K562 (cell line): Measurements from ENCODE around the gene DBH. TPM values are rescaled to one million over a fixed set of nuclear protein-coding genes. Genes with fewer than 3 reads are reported as not detected.

Experiments
- ATAC-seq: fragments of 200-7000 bp; cut with Tn5 transposase; 3 replicates; pipeline ENCODE4 v1.9.1; 2020; ENCODE audit warnings: moderate library complexity
- BruUV-seq: library from RNA; stranded (reverse); fragments of 400-500 nt; replicated peaks from 2 replicates; lab custom pipeline; 2021; lab: Mats Ljungman, UMichigan
- CTCF ChIA-PET: fragments of 300-600 bp; formaldehyde crosslinking; extraction: SDS; loops from one replicate; lab custom pipeline; 2021; ENCODE audit warnings: low intra/inter-chr PET ratio; lab: Yijun Ruan, JAX
- POLR2A ChIA-PET: fragments of 300-600, 350-650 bp; sonication (Branson Sonifier 250); formaldehyde crosslinking; extraction: SDS; loops from one replicate; lab custom pipeline; 2021; ENCODE audit warnings: antibody characterized with exemption, inconsistent platforms; lab: Yijun Ruan, JAX
- DNase-seq, 4 experiments: peaks; one replicate each; pipeline versions ENCODE4 v3.0.0 to v3.0.0-alpha.2; 2011 to 2018; ENCODE audit warnings: low spot score in 3 of 4, mixed read lengths in 3 of 4; ENCODE audit errors: extremely low read depth in 1 of 4
- FAIRE-seq: peaks from 2 replicates; lab custom pipeline; 2011; peaks lifted over from hg19 to GRCh38; lab: Jason Lieb, UNC
- H2AFZ ChIP-seq: 2 replicates; pipeline ENCODE4 v1.6.0; 2011; ENCODE audit warnings: low read depth, low read length, control low read depth, inconsistent platforms
- H3K27ac ChIP-seq: fragments of 200-600 bp; 3 replicates; pipeline ENCODE4 v1.8.0; 2011; ENCODE audit warnings: low read depth, mild to moderate bottlenecking, control low read depth, inconsistent platforms, low read length, moderate library complexity, mixed read lengths; ENCODE audit errors: extremely low read depth
- H3K27me3 ChIP-seq, 2 experiments: fragments of 300-600 bp in 1 of 2; 2 replicates in 1 of 2; 3 replicates in 1 of 2; pipeline versions ENCODE4 v1.6.0 to v1.8.0; 2011; ENCODE audit warnings: inconsistent platforms in 2 of 2, low read length in 2 of 2, mild to moderate bottlenecking in 1 of 2, mixed read lengths in 1 of 2, moderate library complexity in 1 of 2; ENCODE audit not compliant: control insufficient read depth in 2 of 2, insufficient read depth in 2 of 2
- H3K36me3 ChIP-seq: fragments of 300-600 bp; 3 replicates; pipeline ENCODE4 v1.8.0; 2011; ENCODE audit warnings: mild to moderate bottlenecking, low read length, inconsistent platforms; ENCODE audit not compliant: control insufficient read depth, insufficient read depth
- H3K4me1 ChIP-seq, 2 experiments: fragments of 200-600 bp in 1 of 2; replicated peaks in 1 of 2; 2 replicates in 1 of 2; 3 replicates in 1 of 2; pipeline versions ENCODE4 v1.5.1 to v1.8.0; 2011; ENCODE audit warnings: inconsistent platforms in 2 of 2, low read length in 2 of 2, mild to moderate bottlenecking in 1 of 2, mixed read lengths in 1 of 2, moderate library complexity in 1 of 2; ENCODE audit not compliant: control insufficient read depth in 2 of 2, insufficient read depth in 2 of 2
- H3K4me2 ChIP-seq: 2 replicates; pipeline ENCODE4 v1.6.1; 2011; ENCODE audit warnings: low read length, control low read depth, inconsistent platforms, mixed read lengths; ENCODE audit not compliant: insufficient read depth
- H3K4me3 ChIP-seq: fragments of 200-600 bp; sonication (generic), shearing (Covaris generic); 2 replicates; pipeline ENCODE4 v1.5.1; 2016; ENCODE audit warnings: control low read depth, inconsistent platforms
- H3K79me2 ChIP-seq: fragments of 200-600 bp; 3 replicates; pipeline ENCODE4 v1.8.0; 2011; ENCODE audit warnings: low read length, inconsistent platforms; ENCODE audit not compliant: control insufficient read depth, insufficient read depth
- H3K9ac ChIP-seq, 2 experiments: 2 replicates each; pipeline versions ENCODE4 v1.6.0 to v1.6.1; 2011; ENCODE audit warnings: low read depth in 2 of 2, low read length in 2 of 2, control low read depth in 1 of 2, inconsistent platforms in 1 of 2, mild to moderate bottlenecking in 1 of 2, mixed read lengths in 1 of 2; ENCODE audit not compliant: insufficient read depth in 1 of 2
- H3K9me1 ChIP-seq: one replicate; pipeline ENCODE4 v1.6.0; 2011; ENCODE audit warnings: inconsistent platforms, mild to moderate bottlenecking, low read length, moderate library complexity; ENCODE audit not compliant: control insufficient read depth, insufficient read depth
- H3K9me3 ChIP-seq: replicated peaks from 2 replicates; pipeline ENCODE4 v1.5.1; 2011; ENCODE audit warnings: low read depth, low read length, inconsistent platforms; ENCODE audit not compliant: control insufficient read depth, insufficient read depth
- H4K20me1 ChIP-seq: replicated peaks from 2 replicates; pipeline ENCODE4 v1.6.1; 2011; ENCODE audit warnings: low read length, inconsistent platforms, mixed read lengths; ENCODE audit not compliant: control insufficient read depth, insufficient read depth
- CBFA2T2 ChIP-seq: fragments of 450-650 bp; conservative IDR thresholded peaks from 2 replicates; pipeline ENCODE4 v1.6.1; 2017; ENCODE audit warnings: mild to moderate bottlenecking
- DACH1 ChIP-seq: fragments of 450-650 bp; IDR thresholded peaks from 2 replicates; pipeline ENCODE4 v1.6.1; 2018; ENCODE audit not compliant: partially characterized antibody
- EP400 ChIP-seq: fragments of 450-650 bp; IDR thresholded peaks from 2 replicates; pipeline ENCODE4 v1.6.1; 2017; ENCODE audit warnings: antibody characterized with exemption, mild to moderate bottlenecking, moderate library complexity
- HEY1 ChIP-seq: fragments of 250-450 bp; sonication (Bioruptor Pico); IDR thresholded peaks from 2 replicates; pipeline ENCODE4 v1.5.0; 2020; ENCODE audit warnings: mild to moderate bottlenecking, moderate library complexity, borderline replicate concordance
- LEF1 ChIP-seq: fragments of 450-650 bp; IDR thresholded peaks from 2 replicates; pipeline ENCODE4 v1.6.1; 2016; ENCODE audit warnings: mild to moderate bottlenecking
- MTA2 ChIP-seq: fragments of 450-650 bp; IDR thresholded peaks from 2 replicates; pipeline ENCODE4 v1.6.1; 2016; ENCODE audit warnings: low read depth
- NFE2 ChIP-seq: IDR thresholded peaks from 2 replicates; pipeline ENCODE4 v1.6.1; 2014; ENCODE audit warnings: antibody characterized with exemption, low read depth
- SIRT6 ChIP-seq: IDR thresholded peaks from one replicate; pipeline ENCODE4 v1.6.1; 2012; ENCODE audit warnings: low read depth, mild to moderate bottlenecking, control low read depth, inconsistent platforms, low read length, moderate library complexity
- SMARCA5 ChIP-seq: fragments of 450-650 bp; IDR thresholded peaks from 2 replicates; pipeline ENCODE4 v1.6.1; 2016
- TEAD4 ChIP-seq, 2 experiments: sonication (generic) in 1 of 2; formaldehyde crosslinking in 1 of 2; IDR thresholded peaks; 2 replicates each; pipeline versions ENCODE4 v1.6.1 to v1.8.0; 2012 to 2022; ENCODE audit warnings: borderline replicate concordance in 1 of 2, inconsistent platforms in 1 of 2, low read length in 1 of 2, mild to moderate bottlenecking in 1 of 2, missing genetic modification reagents in 1 of 2
- TRIM28 ChIP-seq: fragments of 450-650 bp; IDR thresholded peaks from 2 replicates; pipeline ENCODE4 v1.6.1; 2017
- ZEB2 ChIP-seq: fragments of 450-650 bp; IDR thresholded peaks from 2 replicates; pipeline ENCODE4 v1.6.1; 2016
- ZNF436 ChIP-seq: fragments of 250-450, 450-650 bp; sonication (Bioruptor Pico); formaldehyde crosslinking; IDR thresholded peaks from 2 replicates; pipeline ENCODE4 v1.7.0; 2020; ENCODE audit warnings: mild to moderate bottlenecking
- WGBS: fragments of 100-300 bp; shearing (Covaris generic); methylation state at CpG from one replicate; pipeline ENCODE4 v1.1.6; 2016; ENCODE audit warnings: low coverage, mixed read lengths; ENCODE audit not compliant: insufficient coverage; ENCODE audit errors: missing lambda C conversion rate; 5-methylcytosine and 5-hydroxymethylcytosine counted together
- in situ Hi-C: fragments of 300-500 bp; cut with MboI; formaldehyde crosslinking; loops from 4 replicates; pipeline ENCODE4 v1.15.0; 2018; ENCODE audit warnings: inconsistent platforms, mixed read lengths
- intact Hi-C: fragments of 100-400 bp; cut with micrococcal nuclease; formaldehyde crosslinking; loops from 2 replicates; pipeline ENCODE4 v1.14.2; 2022
- polyA plus RNA-seq, 8 experiments: library from polyadenylated mRNA; depleted of rRNA in 4 of 8; stranded (reverse) in 5 of 8; unstranded in 3 of 8; fragments of >200 nt; fragmentation: Nextera tagmentation in 2 of 8; fragmentation: Illumina TruSeq in 1 of 8; extraction: Ambion mirVana in 2 of 8; extraction: Trizol in 1 of 8; gene quantifications; 2 replicates each; pipeline versions ENCODE4 v1.2.1 to v1.2.3, GENCODE V29; 2011 to 2014; ENCODE audit warnings: inconsistent platforms in 1 of 8, missing spikeins in 1 of 8
- total RNA-seq, 7 experiments: library from RNA; depleted of rRNA in 6 of 7; stranded (reverse); fragments of >200 nt in 6 of 7; fragmentation: Illumina TruSeq in 2 of 7; extraction: Trizol in 2 of 7; gene quantifications; 2 replicates each; pipeline versions ENCODE4 v1.2.1 to v1.2.3, GENCODE V29; 2011 to 2021; ENCODE audit warnings: low replicate concordance in 1 of 7
- TF ChIP-seq, protein P1 (sequence below): sonication (generic); formaldehyde crosslinking; IDR thresholded peaks from 2 replicates; pipeline ENCODE4 v1.8.1; 2022; ENCODE audit warnings: missing genetic modification reagents
- TF ChIP-seq, protein P2 (sequence below): fragments of 450-650 bp; IDR thresholded peaks from 2 replicates; pipeline ENCODE4 v1.6.1; 2016; ENCODE audit warnings: mild to moderate bottlenecking

The DBH gene
- total and polyA plus RNA-seq, 9 of the 15 experiments (the other 6 are each of a cell fraction or from before 2014, with no cell fraction given) = not detected

DNA sequence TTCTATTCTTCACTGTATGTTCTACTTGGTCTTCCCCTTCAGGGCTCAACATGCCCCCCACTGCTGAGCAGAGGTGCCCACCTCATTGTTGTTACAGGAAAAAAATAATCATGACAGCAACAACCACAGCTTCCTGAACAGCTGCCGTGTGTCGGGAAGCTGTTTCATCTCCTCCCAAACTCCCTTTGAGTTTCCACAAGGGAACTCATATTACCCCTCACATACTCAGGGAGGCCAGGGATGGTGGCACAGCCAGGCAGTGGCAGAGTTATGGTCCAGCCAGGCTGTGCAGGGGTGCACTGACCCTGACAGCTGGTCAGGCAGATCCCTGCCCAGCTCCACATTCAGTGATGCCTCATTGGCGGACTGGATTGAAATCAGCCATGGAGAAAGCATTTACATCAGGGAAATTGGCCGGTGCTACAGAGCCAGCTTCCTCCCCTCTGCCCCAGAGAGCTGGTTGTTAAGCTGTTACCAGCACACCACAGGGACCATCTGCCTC, 64.7 kb downstream of the DBH start:
- Histone ChIP-seq H4K20me1 (no peaks in the 10 kb centered on the region), H3K4me3 (no peak overlapping the region), H3K27ac (no peak overlapping the region), H3K4me2 (no peak overlapping the region), H3K9me1 (no peaks in the 10 kb centered on the region), H2AFZ (no peak overlapping the region), H3K36me3 (no peaks in the 10 kb centered on the region), H3K27me3 (peaks cover 16 to 42% of the 10 kb centered on the region in 2 experiments), H3K4me1 (no peaks in the 10 kb centered on the region; a peak in 1 of 5 replicates), H3K9me3 (no peaks in the 10 kb centered on the region), H3K9ac (no peak overlapping the region), H3K79me2 (no peaks in the 10 kb centered on the region)
- DNase-seq (no peak), FAIRE-seq (no peak), ATAC-seq (no peak)
- POLR2A ChIA-PET = interaction anchor here (0.5 to 1.2 kb wide), 4 partner anchors 16 to 95 kb away, joined by 3 read pairs; no protein-coding TSS in a partner anchor
- BruUV-seq = no TSS peak
- no peak for TF ChIP-seq DACH1
- TF ChIP-seq LEF1 = no peak
- no peak for TF ChIP-seq SMARCA5
- TF ChIP-seq EP400 = no peak
- TF ChIP-seq MTA2 = no peak
- TF ChIP-seq SIRT6 = no peak
- no peak for TF ChIP-seq TRIM28
- TF ChIP-seq ZNF436 (CRISPR knock-in tag) = no peak
- TF ChIP-seq NFE2 = no peak
- TF ChIP-seq TEAD4 (IDR thresholded peaks at IDR 0.05; ENCODE audit: low read length) = no peak
- no peak for TF ChIP-seq TEAD4 (CRISPR knock-in tag; IDR thresholded peaks at IDR 0.05; ENCODE audit: borderline replicate concordance)
- TF ChIP-seq ZEB2 = no peak
- TF ChIP-seq HEY1 (CRISPR knock-in tag) = no peak
- no peak for TF ChIP-seq CBFA2T2
- TF ChIP-seq, protein P1, sequence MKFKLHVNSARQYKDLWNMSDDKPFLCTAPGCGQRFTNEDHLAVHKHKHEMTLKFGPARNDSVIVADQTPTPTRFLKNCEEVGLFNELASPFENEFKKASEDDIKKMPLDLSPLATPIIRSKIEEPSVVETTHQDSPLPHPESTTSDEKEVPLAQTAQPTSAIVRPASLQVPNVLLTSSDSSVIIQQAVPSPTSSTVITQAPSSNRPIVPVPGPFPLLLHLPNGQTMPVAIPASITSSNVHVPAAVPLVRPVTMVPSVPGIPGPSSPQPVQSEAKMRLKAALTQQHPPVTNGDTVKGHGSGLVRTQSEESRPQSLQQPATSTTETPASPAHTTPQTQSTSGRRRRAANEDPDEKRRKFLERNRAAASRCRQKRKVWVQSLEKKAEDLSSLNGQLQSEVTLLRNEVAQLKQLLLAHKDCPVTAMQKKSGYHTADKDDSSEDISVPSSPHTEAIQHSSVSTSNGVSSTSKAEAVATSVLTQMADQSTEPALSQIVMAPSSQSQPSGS (CRISPR knock-in tag) = no peak
- TF ChIP-seq, protein P2, sequence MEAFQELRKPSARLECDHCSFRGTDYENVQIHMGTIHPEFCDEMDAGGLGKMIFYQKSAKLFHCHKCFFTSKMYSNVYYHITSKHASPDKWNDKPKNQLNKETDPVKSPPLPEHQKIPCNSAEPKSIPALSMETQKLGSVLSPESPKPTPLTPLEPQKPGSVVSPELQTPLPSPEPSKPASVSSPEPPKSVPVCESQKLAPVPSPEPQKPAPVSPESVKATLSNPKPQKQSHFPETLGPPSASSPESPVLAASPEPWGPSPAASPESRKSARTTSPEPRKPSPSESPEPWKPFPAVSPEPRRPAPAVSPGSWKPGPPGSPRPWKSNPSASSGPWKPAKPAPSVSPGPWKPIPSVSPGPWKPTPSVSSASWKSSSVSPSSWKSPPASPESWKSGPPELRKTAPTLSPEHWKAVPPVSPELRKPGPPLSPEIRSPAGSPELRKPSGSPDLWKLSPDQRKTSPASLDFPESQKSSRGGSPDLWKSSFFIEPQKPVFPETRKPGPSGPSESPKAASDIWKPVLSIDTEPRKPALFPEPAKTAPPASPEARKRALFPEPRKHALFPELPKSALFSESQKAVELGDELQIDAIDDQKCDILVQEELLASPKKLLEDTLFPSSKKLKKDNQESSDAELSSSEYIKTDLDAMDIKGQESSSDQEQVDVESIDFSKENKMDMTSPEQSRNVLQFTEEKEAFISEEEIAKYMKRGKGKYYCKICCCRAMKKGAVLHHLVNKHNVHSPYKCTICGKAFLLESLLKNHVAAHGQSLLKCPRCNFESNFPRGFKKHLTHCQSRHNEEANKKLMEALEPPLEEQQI = no peak
- WGBS = 7% methylated on average over 4 of the region's 4 CpGs
- in situ Hi-C loops (no loop called here), intact Hi-C loops (no loop called here)
- CTCF ChIA-PET = no interaction called here
